ENCODE data around the gene PRCD.
"Not testable (repeated sequence)": the region's sequence is repeated elsewhere in the genome, so short reads cannot be mapped to it uniquely, and the experiment has no call there.

PRCD gene

GRCh38 chr17:76528156-76528527 is 11.7 kb upstream of the PRCD start:
- no peak for DNase-seq

DNA sequence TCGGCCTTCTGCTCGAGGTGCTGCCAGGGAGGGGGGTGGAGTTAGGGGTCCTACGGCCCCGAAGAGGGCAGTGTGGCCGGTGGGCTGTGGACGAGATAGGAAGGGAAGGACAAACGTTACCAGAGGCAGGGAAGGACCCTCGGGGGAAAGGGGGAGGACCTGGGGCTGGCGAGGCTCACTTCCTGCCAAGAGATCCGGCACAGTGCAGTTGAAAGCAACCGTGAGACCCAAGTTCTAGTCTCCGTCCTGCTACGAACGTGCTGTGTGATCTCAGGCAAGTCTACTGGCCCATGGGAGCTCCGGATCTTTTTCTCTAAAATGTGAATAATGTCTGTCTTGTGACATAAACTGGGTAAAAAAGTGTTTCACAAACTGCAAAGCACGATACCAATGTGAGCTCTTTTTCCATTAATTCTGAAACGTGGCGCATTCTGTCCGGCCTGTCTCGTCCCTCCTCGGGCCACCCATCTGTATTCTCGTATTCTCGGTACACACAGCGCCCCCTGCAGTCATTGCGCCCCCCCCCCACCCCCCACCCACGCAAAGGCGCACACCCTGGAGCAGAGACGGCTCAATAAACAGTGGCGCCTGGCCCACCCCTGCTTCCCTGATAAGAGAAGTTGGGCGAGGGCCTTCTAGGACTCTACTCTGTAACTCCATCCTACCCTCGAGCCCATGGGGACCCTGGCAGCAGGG is 11.2 kb upstream of the PRCD start:
- DNase-seq, result no peak

DNA sequence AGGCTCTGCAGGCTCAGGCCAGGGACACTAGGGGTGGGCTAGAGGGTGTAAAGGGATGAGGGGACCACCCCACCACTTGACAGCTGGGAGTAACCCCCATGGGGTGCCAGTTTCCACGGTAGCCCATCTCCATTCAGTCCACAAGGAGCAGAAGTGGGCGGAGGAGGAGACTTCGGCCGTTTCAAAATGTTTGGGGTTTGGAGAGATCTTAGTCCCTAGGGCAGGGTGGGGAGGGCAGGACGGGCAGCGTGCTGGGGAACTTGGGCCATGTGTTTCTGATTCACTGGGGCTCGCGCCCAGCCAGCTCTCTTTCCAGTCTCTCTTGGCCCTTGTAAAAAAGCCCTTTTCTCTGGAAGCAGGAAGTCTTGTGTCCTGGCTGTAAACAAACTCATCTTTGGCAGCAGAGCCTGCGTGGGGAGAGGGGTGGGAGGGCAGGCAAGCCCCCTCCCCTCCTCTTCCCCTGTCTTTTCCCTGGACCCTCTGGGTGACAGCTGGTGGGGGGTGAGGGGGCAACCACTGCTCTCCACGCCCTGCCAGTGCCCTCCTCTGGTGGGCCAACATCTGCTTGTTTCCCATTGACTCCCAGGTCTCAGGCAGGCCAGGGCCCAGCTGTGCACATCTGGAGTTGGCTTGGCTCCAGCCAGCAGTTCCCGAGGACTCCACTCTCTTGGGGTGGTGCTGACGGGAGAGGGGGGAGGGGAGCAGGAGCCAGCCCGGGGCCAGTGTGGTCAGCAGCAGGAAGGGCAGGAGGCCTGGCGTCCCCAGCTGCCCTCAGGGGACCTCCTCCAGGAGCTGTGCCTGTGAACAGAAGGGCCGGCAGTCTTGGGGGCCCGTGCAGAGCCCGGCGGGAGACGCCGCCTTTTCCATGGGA is 10.4 kb upstream of the PRCD start:
- no peak for DNase-seq

DNA sequence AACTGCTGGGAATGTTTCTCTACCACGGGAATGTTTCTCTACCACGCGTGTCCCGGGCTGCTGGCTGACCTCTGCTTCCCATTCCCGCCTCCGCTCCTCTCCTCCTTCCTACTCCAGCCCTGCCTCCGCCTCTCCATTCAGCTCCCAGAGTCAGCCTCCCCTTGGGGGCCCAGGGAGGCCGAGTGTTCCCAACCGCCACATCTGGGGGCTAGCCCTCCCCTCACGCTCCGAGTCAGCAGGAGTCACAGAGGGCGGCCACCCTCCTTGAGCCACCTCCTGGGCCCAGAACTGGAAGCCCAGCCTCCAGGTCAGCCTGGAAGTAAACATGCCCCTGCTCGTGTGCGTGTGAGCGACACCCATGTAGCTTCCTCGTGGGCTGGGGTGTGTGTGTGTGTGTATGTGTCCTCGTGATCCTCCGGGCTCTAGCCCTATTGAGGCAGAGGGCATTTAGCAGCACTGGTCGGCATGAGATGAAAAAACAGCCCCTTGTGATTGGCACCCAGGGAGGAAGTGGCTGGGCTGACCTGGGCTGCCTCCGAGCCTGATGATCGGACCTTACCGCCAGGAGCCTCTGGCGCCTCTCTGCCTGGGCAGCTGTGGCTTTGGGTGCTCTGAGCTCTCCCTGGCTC is 9.6 kb upstream of the PRCD start:
- DNase-seq, result no peak

DNA sequence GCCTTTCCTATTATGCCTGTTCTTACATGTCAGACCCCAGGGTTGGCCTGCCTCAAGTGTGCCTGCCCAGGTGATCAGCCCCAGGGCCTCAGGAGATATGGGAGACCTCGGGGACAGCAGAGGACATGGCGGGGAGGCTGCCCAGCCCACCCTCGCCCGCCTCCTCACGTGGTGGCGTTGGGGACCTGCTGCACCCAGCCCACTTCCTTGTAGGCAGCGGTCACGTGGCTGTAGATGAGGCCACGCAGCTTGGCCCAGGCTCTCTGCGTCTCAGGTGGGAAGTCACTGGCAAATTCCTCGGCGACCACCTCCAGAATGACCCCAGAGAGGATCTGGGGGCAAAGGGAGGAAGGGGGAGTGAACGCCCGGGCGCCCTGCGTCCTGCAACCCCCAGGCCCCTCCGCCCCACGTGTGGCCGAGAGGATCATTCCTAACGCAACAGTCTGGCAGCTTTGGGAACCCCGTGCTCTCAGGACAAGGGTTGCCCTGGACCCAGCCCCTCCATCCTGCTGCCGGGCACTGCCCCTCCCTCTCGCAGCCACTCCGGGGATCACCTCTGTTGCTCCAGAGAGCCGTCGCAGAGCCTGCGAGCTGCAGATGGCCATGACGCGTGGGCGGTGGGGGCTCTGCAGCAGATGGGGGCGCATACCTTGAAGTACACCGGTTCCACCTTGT is 8.9 kb upstream of the PRCD start:
- DNase-seq, result no peak

DNA sequence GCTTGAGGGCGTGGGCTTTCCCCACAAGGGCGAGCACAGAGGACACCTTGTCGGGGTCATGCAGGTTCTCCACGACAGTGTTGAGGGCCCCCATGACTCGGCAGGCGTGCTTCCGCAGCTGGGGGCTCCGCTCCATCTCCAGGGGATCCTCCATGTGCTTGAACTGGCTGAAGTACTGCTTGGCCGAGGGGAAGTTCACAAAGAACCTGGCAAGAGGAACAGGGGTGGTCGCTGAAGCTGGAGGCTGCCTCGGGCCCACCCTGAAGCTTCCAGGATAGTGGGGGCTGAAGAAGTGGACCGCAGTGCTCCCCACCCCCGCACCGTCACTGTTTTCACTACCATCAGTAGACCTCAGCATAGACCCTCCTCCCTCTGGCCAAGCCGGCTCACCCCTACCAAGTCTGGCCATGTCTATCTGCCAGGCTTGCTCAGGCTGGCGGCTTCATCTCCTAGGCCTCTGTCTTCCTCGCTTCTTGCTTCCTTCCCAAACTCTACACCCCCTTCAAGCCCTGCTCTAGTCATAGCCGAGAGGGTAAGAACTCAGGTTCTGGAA is 8.3 kb upstream of the PRCD start:
- DNase-seq, result no peak

DNA sequence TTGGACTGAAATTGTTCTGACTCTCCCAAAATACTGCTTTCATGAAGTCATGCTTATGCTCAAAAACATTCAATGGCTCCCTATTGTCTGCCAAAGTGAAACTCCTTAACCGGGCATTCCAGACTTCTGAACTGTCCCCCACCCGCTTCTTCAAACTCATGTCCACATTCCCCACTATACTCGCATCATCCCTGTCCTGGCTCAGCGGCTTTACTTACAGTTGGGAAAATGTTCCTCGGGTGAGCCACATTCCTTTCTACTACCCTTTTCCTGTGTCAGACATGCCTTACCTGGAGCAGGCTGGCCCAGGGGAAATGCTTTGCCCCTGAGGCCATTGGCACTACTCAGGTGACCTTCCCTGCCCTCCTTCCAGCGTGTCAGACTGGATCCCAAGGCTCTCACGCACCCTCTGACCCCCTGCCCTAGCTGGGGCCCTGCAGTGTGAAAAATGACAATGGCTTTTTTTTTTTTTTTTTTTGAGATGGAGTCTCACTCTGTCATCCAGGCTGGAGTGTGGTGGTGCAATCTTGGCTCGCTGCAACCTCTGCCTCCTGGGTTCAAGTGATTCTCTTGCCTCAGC is 7.7 kb upstream of the PRCD start:
- DNase-seq, result no peak

DNA sequence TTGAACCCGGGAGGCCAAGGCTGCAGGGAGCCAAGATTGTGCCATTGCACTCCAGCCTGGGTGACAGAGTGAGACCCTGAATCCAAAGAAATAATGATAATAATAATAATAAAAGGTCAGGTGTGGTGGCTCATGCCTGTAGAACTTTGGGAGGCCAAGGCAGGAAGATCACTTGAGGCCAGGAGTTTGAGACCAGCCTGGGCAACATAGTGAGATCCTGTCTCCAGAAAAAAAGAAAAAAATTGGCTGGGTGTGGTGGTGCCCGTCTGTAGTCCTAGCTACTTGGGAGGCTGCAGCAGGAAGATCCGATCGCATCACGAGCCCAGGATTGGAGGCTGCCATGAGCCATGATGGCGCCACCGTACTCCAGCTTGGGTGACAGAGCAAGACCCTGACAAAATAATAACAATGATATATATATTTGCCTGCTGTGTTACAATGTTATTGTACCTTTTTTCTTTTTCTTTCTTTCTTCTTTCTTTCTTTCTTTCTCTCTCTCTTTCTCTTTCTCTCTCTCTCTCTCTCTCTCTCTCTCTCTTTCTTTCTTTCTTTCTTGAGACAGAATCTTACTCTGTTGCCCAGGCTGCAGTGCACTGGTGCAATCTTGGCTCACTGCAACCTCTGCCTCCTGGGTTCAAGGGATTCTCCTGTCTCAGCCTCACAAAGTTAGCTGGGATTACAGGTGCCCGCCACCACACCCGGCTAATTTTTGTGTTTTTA is 6.0 kb upstream of the PRCD start:
- DNase-seq, result not testable (repeated sequence)

DNA sequence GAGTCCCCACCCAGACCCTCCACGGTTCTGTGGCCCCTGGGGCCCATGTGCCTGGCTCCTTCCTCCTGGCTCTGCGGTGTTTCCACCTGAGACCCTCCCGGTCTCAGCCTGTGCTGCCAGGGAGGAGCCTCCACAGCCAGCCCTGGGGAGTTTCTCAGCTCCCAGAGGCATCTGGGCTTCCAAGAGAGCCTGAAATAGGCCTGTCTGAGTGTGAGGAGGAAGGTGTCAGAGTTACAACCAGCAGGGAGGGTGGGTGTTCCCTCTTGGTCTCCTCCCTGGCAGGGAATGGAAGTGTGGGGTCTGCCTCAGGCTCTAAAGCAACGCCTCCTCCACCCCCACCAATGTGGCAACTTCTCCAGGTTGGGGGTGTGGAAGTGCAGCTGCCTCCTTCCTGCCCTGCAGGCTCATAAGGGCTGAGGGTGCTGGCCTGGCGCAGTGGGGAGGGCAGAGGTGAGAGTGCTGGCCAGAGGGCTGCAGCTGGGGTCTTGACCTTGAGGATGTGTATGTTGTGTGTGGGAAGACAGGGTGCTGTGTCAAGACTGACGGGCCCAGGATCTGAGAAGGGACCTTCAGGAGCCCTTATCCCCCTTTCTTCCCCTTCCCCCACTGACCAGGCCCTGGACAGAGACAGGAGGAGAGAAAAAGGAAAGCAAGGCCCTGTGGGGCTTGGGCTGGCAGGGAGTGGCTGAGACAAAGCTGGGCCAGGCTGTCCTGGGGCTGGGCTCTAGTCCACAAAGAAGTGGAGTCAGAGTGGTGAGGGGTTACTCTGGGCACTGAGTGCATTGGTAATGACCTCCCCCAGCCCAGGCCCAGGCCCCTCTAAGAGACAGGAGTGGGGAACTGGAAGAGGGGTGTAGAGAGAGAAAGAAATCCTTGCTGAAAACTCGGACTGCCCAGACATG is 4.8 kb upstream of the PRCD start:
- no peak for DNase-seq

GRCh38 chr17:76535788-76536510 is 3.9 kb upstream of the PRCD start:
- DNase-seq, result no peak

GRCh38 chr17:76536511-76537287 is 3.1 kb upstream of the PRCD start:
- DNase-seq, result no peak

- DNase-seq, result no peak
Measured at GRCh38 chr17:76537288-76537577, 2.6 kb upstream of the PRCD start.

DNA sequence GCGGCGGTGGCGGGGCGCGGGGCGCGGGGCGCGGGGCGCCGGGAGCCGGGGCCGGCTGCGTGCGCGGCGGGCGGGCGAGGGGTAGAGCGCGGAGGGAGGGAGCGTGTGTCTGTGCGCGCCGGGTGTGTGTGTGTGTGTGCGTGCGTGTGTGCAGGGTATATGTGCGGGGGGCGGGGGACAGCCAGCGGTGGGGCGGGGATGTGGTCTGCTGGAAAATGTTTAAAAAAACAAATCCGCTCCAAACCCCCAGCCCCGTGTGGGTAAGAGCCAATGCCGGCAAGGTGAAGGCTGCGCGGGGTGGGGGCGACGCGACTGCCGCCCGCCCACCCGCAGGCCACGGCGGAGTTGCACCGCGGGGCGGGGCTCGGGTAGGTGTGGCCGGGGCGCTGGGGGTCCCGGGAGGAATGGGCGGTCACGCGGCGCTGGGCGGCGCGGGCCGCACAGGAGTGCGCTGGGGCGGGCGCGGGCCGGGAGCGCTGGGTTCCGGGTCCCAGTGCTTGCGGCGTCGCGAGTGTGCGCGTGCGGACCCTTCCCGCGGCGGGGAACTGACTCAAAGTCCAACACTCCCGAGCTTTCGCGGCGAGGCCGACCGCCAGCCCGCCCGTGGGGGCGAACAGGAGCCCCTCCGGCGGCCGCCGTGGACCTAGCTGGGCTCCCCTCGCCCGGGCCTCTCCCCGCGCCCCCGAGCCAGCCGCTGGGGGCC is 2.1 kb upstream of the PRCD start, which contains the start of gene CYGB:
Gene CYGB (minus strand): TSS at position 132 of the 703 bp plus-strand sequence. CDS start 167 bp downstream, outside the sequence.
- DNase-seq, result peak in 1 of 5 experiments; percentile 26

DNA sequence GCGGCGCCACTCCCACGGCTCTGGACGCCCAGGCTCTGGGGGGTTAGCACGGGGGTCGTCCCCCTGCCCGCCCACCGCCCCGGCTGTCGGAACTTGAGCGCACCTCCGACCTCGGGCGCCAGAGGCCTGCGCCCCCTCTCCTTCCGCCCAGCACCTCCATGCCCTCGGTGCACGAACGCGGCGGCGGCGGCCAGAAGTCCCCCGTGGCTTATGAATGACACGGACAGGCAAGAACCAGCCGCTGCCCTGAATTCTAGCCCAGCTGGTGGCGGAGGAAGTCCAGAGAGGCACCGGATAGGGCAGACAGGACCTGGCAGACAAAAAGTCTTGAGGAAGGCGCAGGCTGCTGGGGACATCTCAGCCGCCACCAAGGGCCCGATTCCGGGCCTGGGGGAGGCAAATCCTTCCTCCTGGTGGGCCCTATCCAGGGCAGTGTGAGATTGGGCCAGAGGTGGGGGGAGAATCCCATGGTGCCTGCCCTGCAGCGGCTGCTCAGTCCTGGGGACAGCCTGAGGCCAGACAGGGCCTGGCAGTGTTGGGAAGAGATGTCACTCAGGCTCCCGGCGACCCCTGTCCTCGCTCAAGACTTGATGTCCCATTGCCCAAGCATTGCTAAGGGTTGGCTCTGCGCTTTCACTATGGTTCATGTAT is 1.4 kb upstream of the PRCD start:
- DNase-seq, result no peak

DNA sequence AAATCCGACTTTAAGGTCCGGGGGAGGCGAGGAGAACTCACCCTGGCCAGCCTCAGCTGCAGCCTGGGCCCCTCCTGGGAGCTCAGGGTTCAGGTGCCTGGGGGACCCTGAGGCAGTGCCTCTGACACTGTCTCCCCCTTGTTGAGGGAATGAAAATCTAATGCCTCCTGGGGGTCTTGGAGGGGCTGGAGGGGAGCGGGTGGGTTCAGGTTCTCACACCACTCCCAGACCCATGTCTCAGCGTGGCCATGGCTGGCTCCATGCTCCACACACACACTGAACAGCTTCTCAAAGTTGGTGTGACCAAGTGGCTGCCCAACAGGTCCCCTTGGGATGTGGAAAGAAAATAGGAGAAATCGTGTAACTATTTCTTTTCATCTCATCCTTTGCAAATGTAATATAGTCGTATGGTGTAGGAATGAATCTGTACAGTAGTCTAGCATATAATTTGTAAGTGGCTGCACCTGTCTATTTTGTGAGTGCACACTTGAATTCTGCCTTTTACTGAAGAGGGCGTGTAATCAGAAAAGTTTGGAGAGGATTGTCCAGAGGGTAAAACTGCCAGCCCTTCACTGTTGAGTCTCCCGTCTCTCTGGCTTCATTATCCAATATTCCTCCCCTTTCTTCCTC is 788 bp upstream of the PRCD start:
- no peak for DNase-seq

GRCh38 chr17:76540381-76541300 is 797 bp downstream of the PRCD start:
- peak in 1 of 5 experiments; percentile 35 for DNase-seq
